Stimulated activated CD8-positive, alpha-beta memory T cell treated with anti-CD3 and anti-CD28 coated beads, Interleukin-7, amount 100 ng/mL, for 1 hour (primary cell): ENCODE results near the gene PDP2.
"Not testable (repeated sequence)": the region's sequence is repeated elsewhere in the genome, so short reads cannot be mapped to it uniquely, and the experiment has no call there.

Experiments
- DNase-seq, 2 donors: peaks; one replicate each; pipeline ENCODE4 v3.0.0-alpha.2; 2020; ENCODE audit warnings: low read depth in 2 of 2

PDP2 gene

GRCh38 chr16:66853261-66854139, 26.8 kb upstream of the PDP2 start:
- no peak for DNase-seq

- no peak for DNase-seq
Observed at GRCh38 chr16:66856184-66856730, 24.1 kb upstream of the PDP2 start.

- no peak for DNase-seq
Observed at GRCh38 chr16:66856801-66857200, 23.5 kb upstream of the PDP2 start.

- DNase-seq, result no peak
Observed at GRCh38 chr16:66857437-66857836, 22.9 kb upstream of the PDP2 start.

GRCh38 chr16:66858740-66859396, 21.4 kb upstream of the PDP2 start:
- DNase-seq, result no peak

- no peak for DNase-seq
Observed at GRCh38 chr16:66859397-66860068, 20.8 kb upstream of the PDP2 start.

GRCh38 chr16:66862023-66862520, 18.2 kb upstream of the PDP2 start:
- DNase-seq, result no peak

- DNase-seq, result no peak
Observed at GRCh38 chr16:66863707-66864106, 16.6 kb upstream of the PDP2 start.

GRCh38 chr16:66869424-66869823, 10.9 kb upstream of the PDP2 start:
- no peak for DNase-seq

GRCh38 chr16:66871363-66871762, 9.0 kb upstream of the PDP2 start:
- not testable (repeated sequence) for DNase-seq

GRCh38 chr16:66871840-66872239, 8.5 kb upstream of the PDP2 start:
- DNase-seq, result no peak

GRCh38 chr16:66872559-66872942, 7.8 kb upstream of the PDP2 start:
- DNase-seq, result no peak

- DNase-seq, result peak; percentile 75 to 76
Observed at GRCh38 chr16:66872943-66873684, 7.2 kb upstream of the PDP2 start.

GRCh38 chr16:66873685-66874055, 6.6 kb upstream of the PDP2 start:
- no peak for DNase-seq

GRCh38 chr16:66874079-66874775, 6.1 kb upstream of the PDP2 start:
- no peak for DNase-seq

- DNase-seq, result no peak
Observed at GRCh38 chr16:66878067-66878466, 2.2 kb upstream of the PDP2 start.

- DNase-seq, result no peak
Observed at GRCh38 chr16:66881014-66881417, 701 bp downstream of the PDP2 start.

- no peak for DNase-seq
Observed at GRCh38 chr16:66881560-66881959, 1.2 kb downstream of the PDP2 start.

- DNase-seq, result no peak
Observed at GRCh38 chr16:66881964-66882508, 1.7 kb downstream of the PDP2 start.

GRCh38 chr16:66882702-66883101, 2.4 kb downstream of the PDP2 start:
- DNase-seq, result no peak

- DNase-seq, result no peak
Observed at GRCh38 chr16:66885491-66885890, 5.2 kb downstream of the PDP2 start.
